ENCODE measurements around the gene CACNA1G. TPM values are rescaled to one million over a fixed set of nuclear protein-coding genes. Genes with fewer than 3 reads are reported as not detected.

The CACNA1G gene
- total RNA-seq, 1 experiment from 2014 or later = 0.04 TPM

GRCh38 chr17:50625032-50625871 lies 64.7 kb downstream of the CACNA1G start:
- BruUV-seq (replicated peaks) = no TSS peak
- DNase-seq (no peak), ATAC-seq (no peak)
- no peaks in the 10 kb centered on the region for H4K20me1 ChIP-seq (ENCODE audit: low read length)
- H3K79me2 ChIP-seq (ENCODE audit: low read length) = no peaks in the 10 kb centered on the region
- TF ChIP-seq CTCF (conservative IDR thresholded peaks at IDR 0.05; ENCODE audit: low read depth, low read length) (no peak), EZH2phosphoT487 (IDR thresholded peaks at IDR 0.05; ENCODE audit: borderline replicate concordance, low read length) (no peak), EZH2 (IDR thresholded peaks at IDR 0.05; ENCODE audit: low read length, unreplicated experiment) (no peak)
- H3K4me2 ChIP-seq (ENCODE audit: low read length) = no peak overlapping the region
- H2AFZ ChIP-seq (ENCODE audit: low read length) = no peak overlapping the region
- H3K9me2 ChIP-seq (replicated peaks; ENCODE audit: low read length) = no peaks in the 10 kb centered on the region
- intact Hi-C loops (cut with micrococcal nuclease) = no loop called here
- no peak overlapping the region for H3K27ac ChIP-seq (ENCODE audit: low read length)
- no peaks in the 10 kb centered on the region for H3K9me3 ChIP-seq (ENCODE audit: low read length)
- POLR2A ChIA-PET (ENCODE audit: unreplicated experiment) = no interaction called here
- H3K27me3 ChIP-seq (ENCODE audit: low read length) = no peaks in the 10 kb centered on the region
- peaks cover 14% of the 10 kb centered on the region for H3K4me1 ChIP-seq (ENCODE audit: insufficient read depth, low read length)
- H3K9ac ChIP-seq (ENCODE audit: low read length) = no peak overlapping the region
- no peaks in the 10 kb centered on the region for H3F3A ChIP-seq (ENCODE audit: low read length, unreplicated experiment)
- H3K36me3 ChIP-seq (ENCODE audit: low read depth, low read length) = no peaks in the 10 kb centered on the region
- H3K4me3 ChIP-seq (ENCODE audit: low read length) = no peak overlapping the region
- CTCF ChIA-PET = interaction anchor here (0.6 to 1.5 kb wide), 11 partner anchors 12 to 137 kb away, joined by 3 to 21 read pairs (median 3); partner anchors contain the start of gene SPATA20

- Histone ChIP-seq H3K27me3 (ENCODE audit: low read length) (no peaks in the 10 kb centered on the region), H4K20me1 (ENCODE audit: low read length) (no peaks in the 10 kb centered on the region), H3K9ac (ENCODE audit: low read length) (no peak overlapping the region), H3K4me1 (ENCODE audit: insufficient read depth, low read length) (peaks cover 23% of the 10 kb centered on the region), H3K36me3 (ENCODE audit: low read depth, low read length) (no peaks in the 10 kb centered on the region), H2AFZ (ENCODE audit: low read length) (no peak overlapping the region; the same call in 1 of the 2 replicates), H3K27ac (ENCODE audit: low read length) (no peak overlapping the region), H3K9me2 (replicated peaks; ENCODE audit: low read length) (no peaks in the 10 kb centered on the region), H3F3A (ENCODE audit: low read length, unreplicated experiment) (no peaks in the 10 kb centered on the region), H3K4me2 (ENCODE audit: low read length) (no peak overlapping the region), H3K9me3 (ENCODE audit: low read length) (no peaks in the 10 kb centered on the region), H3K4me3 (ENCODE audit: low read length) (no peak overlapping the region), H3K79me2 (ENCODE audit: low read length) (no peaks in the 10 kb centered on the region)
- BruUV-seq (replicated peaks) = no TSS peak
- TF ChIP-seq EZH2 (IDR thresholded peaks at IDR 0.05; ENCODE audit: low read length, unreplicated experiment) (no peak), EZH2phosphoT487 (IDR thresholded peaks at IDR 0.05; ENCODE audit: borderline replicate concordance, low read length) (no peak), CTCF (conservative IDR thresholded peaks at IDR 0.05; ENCODE audit: low read depth, low read length) (peak; percentile 92)
- POLR2A ChIA-PET (ENCODE audit: unreplicated experiment) = no interaction called here
- DNase-seq = peak; percentile 76
- ATAC-seq = peak; percentile 61
- CTCF ChIA-PET = interaction anchor here (0.6 to 1.5 kb wide), 11 partner anchors 11 to 138 kb away, joined by 3 to 21 read pairs (median 3); partner anchors contain the start of gene SPATA20
- intact Hi-C loops (cut with micrococcal nuclease) = loop anchor here (1.0 kb wide), 1 partner anchor 79 kb away; the partner anchor contains the start of gene SPATA20
These were observed 65.6 kb downstream of the CACNA1G start for GRCh38 chr17:50626037-50626574.

All from PC-3 (cell line).